K562 (cell line): ENCODE data around the gene ING2. TPM values are rescaled to one million over a fixed set of nuclear protein-coding genes. Genes with fewer than 3 reads are reported as not detected.

Experiments used
- ATAC-seq: fragments of 200-7000 bp; cut with Tn5 transposase; 3 replicates; pipeline ENCODE4 v1.9.1; 2020; ENCODE audit warnings: moderate library complexity
- BruUV-seq: library from RNA; stranded (reverse); fragments of 400-500 nt; replicated peaks from 2 replicates; lab custom pipeline; 2021; lab: Mats Ljungman, UMichigan
- CTCF ChIA-PET: fragments of 300-600 bp; formaldehyde crosslinking; extraction: SDS; loops from one replicate; lab custom pipeline; 2021; ENCODE audit warnings: low intra/inter-chr PET ratio; lab: Yijun Ruan, JAX
- POLR2A ChIA-PET: fragments of 300-600, 350-650 bp; sonication (Branson Sonifier 250); formaldehyde crosslinking; extraction: SDS; loops from one replicate; lab custom pipeline; 2021; ENCODE audit warnings: antibody characterized with exemption, inconsistent platforms; lab: Yijun Ruan, JAX
- DNase-seq, 4 experiments: peaks; one replicate each; pipeline versions ENCODE4 v3.0.0 to v3.0.0-alpha.2; 2011 to 2018; ENCODE audit warnings: low spot score in 3 of 4, mixed read lengths in 3 of 4; ENCODE audit errors: extremely low read depth in 1 of 4
- FAIRE-seq: peaks from 2 replicates; lab custom pipeline; 2011; peaks lifted over from hg19 to GRCh38; lab: Jason Lieb, UNC
- H2AFZ ChIP-seq: 2 replicates; pipeline ENCODE4 v1.6.0; 2011; ENCODE audit warnings: low read depth, low read length, control low read depth, inconsistent platforms
- H3K27ac ChIP-seq: fragments of 200-600 bp; 3 replicates; pipeline ENCODE4 v1.8.0; 2011; ENCODE audit warnings: low read depth, mild to moderate bottlenecking, control low read depth, inconsistent platforms, low read length, moderate library complexity, mixed read lengths; ENCODE audit errors: extremely low read depth
- H3K27me3 ChIP-seq, 2 experiments: fragments of 300-600 bp in 1 of 2; 2 replicates in 1 of 2; 3 replicates in 1 of 2; pipeline versions ENCODE4 v1.6.0 to v1.8.0; 2011; ENCODE audit warnings: inconsistent platforms in 2 of 2, low read length in 2 of 2, mild to moderate bottlenecking in 1 of 2, mixed read lengths in 1 of 2, moderate library complexity in 1 of 2; ENCODE audit not compliant: control insufficient read depth in 2 of 2, insufficient read depth in 2 of 2
- H3K36me3 ChIP-seq: fragments of 300-600 bp; 3 replicates; pipeline ENCODE4 v1.8.0; 2011; ENCODE audit warnings: mild to moderate bottlenecking, low read length, inconsistent platforms; ENCODE audit not compliant: control insufficient read depth, insufficient read depth
- H3K4me1 ChIP-seq, 2 experiments: fragments of 200-600 bp in 1 of 2; replicated peaks in 1 of 2; 2 replicates in 1 of 2; 3 replicates in 1 of 2; pipeline versions ENCODE4 v1.5.1 to v1.8.0; 2011; ENCODE audit warnings: inconsistent platforms in 2 of 2, low read length in 2 of 2, mild to moderate bottlenecking in 1 of 2, mixed read lengths in 1 of 2, moderate library complexity in 1 of 2; ENCODE audit not compliant: control insufficient read depth in 2 of 2, insufficient read depth in 2 of 2
- H3K4me2 ChIP-seq: 2 replicates; pipeline ENCODE4 v1.6.1; 2011; ENCODE audit warnings: low read length, control low read depth, inconsistent platforms, mixed read lengths; ENCODE audit not compliant: insufficient read depth
- H3K4me3 ChIP-seq: fragments of 200-600 bp; sonication (generic), shearing (Covaris generic); 2 replicates; pipeline ENCODE4 v1.5.1; 2016; ENCODE audit warnings: control low read depth, inconsistent platforms
- H3K79me2 ChIP-seq: fragments of 200-600 bp; 3 replicates; pipeline ENCODE4 v1.8.0; 2011; ENCODE audit warnings: low read length, inconsistent platforms; ENCODE audit not compliant: control insufficient read depth, insufficient read depth
- H3K9ac ChIP-seq, 2 experiments: 2 replicates each; pipeline versions ENCODE4 v1.6.0 to v1.6.1; 2011; ENCODE audit warnings: low read depth in 2 of 2, low read length in 2 of 2, control low read depth in 1 of 2, inconsistent platforms in 1 of 2, mild to moderate bottlenecking in 1 of 2, mixed read lengths in 1 of 2; ENCODE audit not compliant: insufficient read depth in 1 of 2
- H3K9me1 ChIP-seq: one replicate; pipeline ENCODE4 v1.6.0; 2011; ENCODE audit warnings: inconsistent platforms, mild to moderate bottlenecking, low read length, moderate library complexity; ENCODE audit not compliant: control insufficient read depth, insufficient read depth
- H3K9me3 ChIP-seq: replicated peaks from 2 replicates; pipeline ENCODE4 v1.5.1; 2011; ENCODE audit warnings: low read depth, low read length, inconsistent platforms; ENCODE audit not compliant: control insufficient read depth, insufficient read depth
- H4K20me1 ChIP-seq: replicated peaks from 2 replicates; pipeline ENCODE4 v1.6.1; 2011; ENCODE audit warnings: low read length, inconsistent platforms, mixed read lengths; ENCODE audit not compliant: control insufficient read depth, insufficient read depth
- HMBOX1 ChIP-seq: sonication (generic); IDR thresholded peaks from 2 replicates; pipeline ENCODE4 v1.6.1; 2016
- MAZ ChIP-seq, 2 experiments: fragments of 450-650 bp in 1 of 2; sonication (generic) in 1 of 2; formaldehyde crosslinking; IDR thresholded peaks in 1 of 2; conservative IDR thresholded peaks in 1 of 2; 2 replicates each; pipeline versions ENCODE4 v1.4.0 to v1.5.0; 2020; ENCODE audit warnings: mild to moderate bottlenecking in 1 of 2, missing genetic modification reagents in 1 of 2
- RAD21 ChIP-seq, 2 experiments: fragments of 250-450 bp in 1 of 2; fragments of 450-650 bp in 1 of 2; sonication (Bioruptor Pico) in 1 of 2; formaldehyde crosslinking in 1 of 2; IDR thresholded peaks in 1 of 2; conservative IDR thresholded peaks in 1 of 2; 2 replicates each; pipeline versions ENCODE4 v1.4.0 to v1.8.0; 2020 to 2022; ENCODE audit warnings: mild to moderate bottlenecking in 2 of 2, moderate library complexity in 1 of 2
- SIN3B ChIP-seq: fragments of 450-650 bp; IDR thresholded peaks from 2 replicates; pipeline ENCODE4 v1.6.1; 2017; ENCODE audit warnings: low read depth, mild to moderate bottlenecking, moderate library complexity
- SMC3 ChIP-seq: conservative IDR thresholded peaks from 2 replicates; pipeline ENCODE4 v1.6.1; 2011; ENCODE audit warnings: low read depth, low read length, improper control_type of control experiment; ENCODE audit not compliant: insufficient read depth
- XRCC5 ChIP-seq: fragments of 200-400 bp; formaldehyde crosslinking; IDR thresholded peaks from 2 replicates; pipeline ENCODE4 v1.6.1; 2017; ENCODE audit warnings: low read depth, mild to moderate bottlenecking, low read length
- ZNF408 ChIP-seq: fragments of 250-450 bp; sonication (Bioruptor Pico); IDR thresholded peaks from 2 replicates; pipeline ENCODE4 v1.4.0; 2020; ENCODE audit warnings: low read depth, mild to moderate bottlenecking, moderate library complexity
- ZNF699 ChIP-seq: fragments of 250-450 bp; sonication (Bioruptor Pico); IDR thresholded peaks from 2 replicates; pipeline ENCODE4 v1.8.0; 2021; ENCODE audit warnings: mild to moderate bottlenecking, moderate library complexity; ENCODE audit not compliant: insufficient replicate concordance
- WGBS: fragments of 100-300 bp; shearing (Covaris generic); methylation state at CpG from one replicate; pipeline ENCODE4 v1.1.6; 2016; ENCODE audit warnings: low coverage, mixed read lengths; ENCODE audit not compliant: insufficient coverage; ENCODE audit errors: missing lambda C conversion rate; 5-methylcytosine and 5-hydroxymethylcytosine counted together
- in situ Hi-C: fragments of 300-500 bp; cut with MboI; formaldehyde crosslinking; loops from 4 replicates; pipeline ENCODE4 v1.15.0; 2018; ENCODE audit warnings: inconsistent platforms, mixed read lengths
- intact Hi-C: fragments of 100-400 bp; cut with micrococcal nuclease; formaldehyde crosslinking; loops from 2 replicates; pipeline ENCODE4 v1.14.2; 2022
- polyA plus RNA-seq, 8 experiments: library from polyadenylated mRNA; depleted of rRNA in 4 of 8; stranded (reverse) in 5 of 8; unstranded in 3 of 8; fragments of >200 nt; fragmentation: Nextera tagmentation in 2 of 8; fragmentation: Illumina TruSeq in 1 of 8; extraction: Ambion mirVana in 2 of 8; extraction: Trizol in 1 of 8; gene quantifications; 2 replicates each; pipeline versions ENCODE4 v1.2.1 to v1.2.3, GENCODE V29; 2011 to 2014; ENCODE audit warnings: inconsistent platforms in 1 of 8, missing spikeins in 1 of 8
- total RNA-seq, 7 experiments: library from RNA; depleted of rRNA in 6 of 7; stranded (reverse); fragments of >200 nt in 6 of 7; fragmentation: Illumina TruSeq in 2 of 7; extraction: Trizol in 2 of 7; gene quantifications; 2 replicates each; pipeline versions ENCODE4 v1.2.1 to v1.2.3, GENCODE V29; 2011 to 2021; ENCODE audit warnings: low replicate concordance in 1 of 7
- TF ChIP-seq, protein P1 (sequence below), 2 experiments: fragments of 450-650 bp; conservative IDR thresholded peaks; 2 replicates each; pipeline ENCODE4 v1.6.1; 2017; ENCODE audit warnings: mild to moderate bottlenecking in 2 of 2, moderate library complexity in 2 of 2
- TF ChIP-seq, protein P2 (sequence below), 3 experiments: IDR thresholded peaks in 2 of 3; conservative IDR thresholded peaks in 1 of 3; 2 replicates each; pipeline ENCODE4 v1.5.1; 2011 to 2012; ENCODE audit warnings: low read length in 3 of 3, mild to moderate bottlenecking in 3 of 3, control low read depth in 2 of 3, improper control_type of control experiment in 1 of 3, inconsistent platforms in 1 of 3, low read depth in 1 of 3, mixed read lengths in 1 of 3, moderate library complexity in 1 of 3; ENCODE audit not compliant: insufficient read depth in 2 of 3

ING2 gene
- total and polyA plus RNA-seq, 9 of the 15 experiments (the other 6 are each of a cell fraction or from before 2014, with no cell fraction given): 2.9 to 21.4 (median 12.4) TPM

DNA sequence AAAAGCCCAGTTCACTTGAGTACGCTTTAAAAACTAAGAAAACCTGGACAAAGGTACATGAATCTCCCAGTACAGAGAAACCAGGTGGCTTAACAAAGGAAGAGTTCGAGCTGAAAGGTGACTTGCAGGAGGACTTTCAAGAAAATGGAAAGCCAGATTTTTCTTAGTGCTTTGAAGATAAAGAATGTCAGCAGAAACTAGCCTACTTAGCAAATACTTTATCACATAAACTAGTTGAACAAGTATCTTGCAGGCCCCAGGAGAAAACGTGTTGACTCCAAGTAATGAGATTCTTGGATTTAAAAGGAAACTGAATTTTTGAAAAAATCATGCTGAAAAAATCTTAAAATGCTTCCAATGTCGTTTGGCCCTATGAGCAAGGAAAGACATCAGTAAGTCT is 34.0 kb upstream of the ING2 start (continued):
- TF ChIP-seq ZNF699 (CRISPR knock-in tag): no peak
- no peak for TF ChIP-seq ZNF408 (CRISPR knock-in tag)
- no peak for TF ChIP-seq SIN3B

DNA sequence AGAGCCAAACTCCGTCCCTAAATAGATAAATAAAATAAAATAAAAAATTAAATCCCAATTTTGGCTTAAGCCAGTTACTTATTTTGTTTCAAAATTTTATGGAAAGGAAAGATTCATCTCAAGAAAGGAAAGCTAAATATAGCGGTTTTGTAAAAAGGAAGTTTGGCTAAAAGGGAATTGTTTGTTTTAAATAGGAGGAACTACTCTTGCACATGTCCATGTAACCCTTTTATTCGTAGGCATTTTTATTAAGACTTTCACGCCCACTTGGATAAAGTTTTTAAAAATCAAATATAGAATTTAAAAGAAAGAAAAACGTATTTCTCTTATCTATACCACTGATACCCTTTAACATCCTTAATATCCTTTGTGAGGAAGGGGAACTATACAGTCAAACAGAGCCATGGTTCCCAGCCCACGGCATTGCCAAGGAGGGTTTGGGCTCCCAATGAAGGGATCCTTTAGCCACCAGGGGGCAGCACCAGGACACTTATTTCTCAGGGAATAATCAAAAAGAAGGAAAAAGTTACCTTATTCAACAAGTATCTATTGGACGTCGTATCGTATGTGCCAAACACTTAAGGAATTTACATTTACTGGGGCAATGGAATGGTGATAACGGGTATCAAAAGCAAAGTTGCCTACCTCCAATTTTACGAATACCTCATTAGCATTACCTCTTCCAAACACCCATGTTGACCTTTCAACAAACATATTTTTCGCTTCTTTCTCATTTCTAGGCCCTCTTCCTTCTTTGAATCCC is 32.7 kb upstream of the ING2 start:
- no peaks in the 10 kb centered on the region for H3K9me3 ChIP-seq
- peak; percentile 75 to 84 (median 78) for DNase-seq
- H3K4me3 ChIP-seq: no peak overlapping the region
- H3K27me3 ChIP-seq: no peaks in the 10 kb centered on the region
- no peak overlapping the region for H3K4me2 ChIP-seq
- FAIRE-seq: peak; percentile 97
- BruUV-seq: no TSS peak
- in situ Hi-C loops (loop anchor here (10.0 to 25.0 kb wide), 2 partner anchors 133 to 690 kb away; no protein-coding TSS in a partner anchor), intact Hi-C loops (loop anchor here (1.0 to 10.0 kb wide), 5 partner anchors 32 to 696 kb away; no protein-coding TSS in a partner anchor)
- H3K4me1 ChIP-seq: no peaks in the 10 kb centered on the region
- no peaks in the 10 kb centered on the region for H3K9me1 ChIP-seq
- H3K79me2 ChIP-seq: no peaks in the 10 kb centered on the region
- ATAC-seq: peak; percentile 99
- H4K20me1 ChIP-seq: no peaks in the 10 kb centered on the region; the same call in 1 of the 2 replicates
- H2AFZ ChIP-seq: peak overlapping the region; percentile 46; the same call in 1 of the 2 replicates
- ChIA-PET POLR2A (no interaction called here), CTCF (interaction anchor here (0.6 to 1.5 kb wide), 6 partner anchors 77 to 250 kb away, joined by 3 to 7 read pairs (median 4); no protein-coding TSS in a partner anchor)
- 13% methylated on average over 12 of the region's 12 CpGs for WGBS
- H3K27ac ChIP-seq: no peak overlapping the region
- no peak overlapping the region for H3K9ac ChIP-seq
- no peaks in the 10 kb centered on the region for H3K36me3 ChIP-seq
- TF ChIP-seq MAZ (CRISPR knock-in tag; conservative IDR thresholded peaks at IDR 0.05 in 1 of 2, IDR thresholded peaks at IDR 0.05 in 1 of 2) (peak in 1 of 2 experiments; percentile 28; a peak in 1 of 4 replicates), XRCC5 (no peak), HMBOX1 (no peak), SMC3 (peak; percentile 88), RAD21 (CRISPR knock-in tag; conservative IDR thresholded peaks at IDR 0.05 in 1 of 2, IDR thresholded peaks at IDR 0.05 in 1 of 2) (peak; percentile 84)
- TF ChIP-seq, protein P1, sequence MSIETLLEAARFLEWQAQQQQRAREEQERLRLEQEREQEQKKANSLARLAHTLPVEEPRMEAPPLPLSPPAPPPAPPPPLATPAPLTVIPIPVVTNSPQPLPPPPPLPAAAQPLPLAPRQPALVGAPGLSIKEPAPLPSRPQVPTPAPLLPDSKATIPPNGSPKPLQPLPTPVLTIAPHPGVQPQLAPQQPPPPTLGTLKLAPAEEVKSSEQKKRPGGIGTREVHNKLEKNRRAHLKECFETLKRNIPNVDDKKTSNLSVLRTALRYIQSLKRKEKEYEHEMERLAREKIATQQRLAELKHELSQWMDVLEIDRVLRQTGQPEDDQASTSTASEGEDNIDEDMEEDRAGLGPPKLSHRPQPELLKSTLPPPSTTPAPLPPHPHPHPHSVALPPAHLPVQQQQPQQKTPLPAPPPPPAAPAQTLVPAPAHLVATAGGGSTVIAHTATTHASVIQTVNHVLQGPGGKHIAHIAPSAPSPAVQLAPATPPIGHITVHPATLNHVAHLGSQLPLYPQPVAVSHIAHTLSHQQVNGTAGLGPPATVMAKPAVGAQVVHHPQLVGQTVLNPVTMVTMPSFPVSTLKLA (conservative IDR thresholded peaks at IDR 0.05): peak in 1 of 2 experiments; percentile 28; a peak in 1 of 4 replicates
- TF ChIP-seq, protein P2, sequence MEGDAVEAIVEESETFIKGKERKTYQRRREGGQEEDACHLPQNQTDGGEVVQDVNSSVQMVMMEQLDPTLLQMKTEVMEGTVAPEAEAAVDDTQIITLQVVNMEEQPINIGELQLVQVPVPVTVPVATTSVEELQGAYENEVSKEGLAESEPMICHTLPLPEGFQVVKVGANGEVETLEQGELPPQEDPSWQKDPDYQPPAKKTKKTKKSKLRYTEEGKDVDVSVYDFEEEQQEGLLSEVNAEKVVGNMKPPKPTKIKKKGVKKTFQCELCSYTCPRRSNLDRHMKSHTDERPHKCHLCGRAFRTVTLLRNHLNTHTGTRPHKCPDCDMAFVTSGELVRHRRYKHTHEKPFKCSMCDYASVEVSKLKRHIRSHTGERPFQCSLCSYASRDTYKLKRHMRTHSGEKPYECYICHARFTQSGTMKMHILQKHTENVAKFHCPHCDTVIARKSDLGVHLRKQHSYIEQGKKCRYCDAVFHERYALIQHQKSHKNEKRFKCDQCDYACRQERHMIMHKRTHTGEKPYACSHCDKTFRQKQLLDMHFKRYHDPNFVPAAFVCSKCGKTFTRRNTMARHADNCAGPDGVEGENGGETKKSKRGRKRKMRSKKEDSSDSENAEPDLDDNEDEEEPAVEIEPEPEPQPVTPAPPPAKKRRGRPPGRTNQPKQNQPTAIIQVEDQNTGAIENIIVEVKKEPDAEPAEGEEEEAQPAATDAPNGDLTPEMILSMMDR (IDR thresholded peaks at IDR 0.05 in 2 of 3, conservative IDR thresholded peaks at IDR 0.05 in 1 of 3; ENCODE audit: insufficient read depth in 2 of 3, low read depth in 1 of 3, low read length in 3 of 3): peak; percentile 66 to 85 (median 83)
